D721Med (cell line): ENCODE measurements around the gene MYADM.

ENCODE experiments used
- DNase-seq: peaks from one replicate; pipeline ENCODE4 v3.0.0; 2011; ENCODE audit warnings: low spot score; ENCODE audit not compliant: insufficient read length
- FAIRE-seq: peaks from 2 replicates; lab custom pipeline; 2011; peaks lifted over from hg19 to GRCh38; lab: Jason Lieb, UNC
- CTCF ChIP-seq: IDR thresholded peaks from 2 replicates; pipeline ENCODE4 v1.5.1; 2012; ENCODE audit warnings: mild to moderate bottlenecking, control low read depth; ENCODE audit not compliant: insufficient read depth; ENCODE audit errors: missing control alignments

MYADM gene

DNA sequence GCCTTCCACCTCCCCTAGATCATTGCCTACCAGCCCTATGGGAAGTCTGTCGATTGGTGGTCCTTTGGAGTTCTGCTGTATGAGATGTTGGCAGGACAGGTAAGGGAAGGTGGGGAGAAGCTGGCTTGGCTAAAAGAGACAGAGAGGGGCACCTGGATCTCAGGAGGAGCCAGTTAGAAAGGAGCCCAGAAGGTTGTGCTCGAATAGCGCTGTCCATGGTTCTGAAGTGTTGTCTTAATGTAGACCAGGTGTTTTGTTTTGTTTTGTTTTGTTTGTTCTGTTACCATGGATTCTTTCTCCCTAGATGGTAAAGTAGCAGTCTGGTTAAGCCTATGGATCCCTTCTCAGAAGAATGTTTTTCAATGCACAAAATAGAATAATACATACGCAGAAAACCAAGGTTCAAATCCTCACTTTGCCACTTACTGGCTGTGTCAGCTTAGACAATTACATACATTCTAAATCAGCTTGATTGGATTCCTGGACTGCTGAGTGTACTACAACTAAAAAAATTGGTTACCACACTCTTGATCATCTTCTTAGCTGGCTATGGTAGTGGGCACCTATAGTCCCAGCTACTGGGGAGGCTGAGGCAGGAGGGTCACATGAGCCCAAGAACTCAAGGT, 35.5 kb downstream of the MYADM start:
- FAIRE-seq (no peak), DNase-seq (no peak)
- TF ChIP-seq CTCF = no peak

DNA sequence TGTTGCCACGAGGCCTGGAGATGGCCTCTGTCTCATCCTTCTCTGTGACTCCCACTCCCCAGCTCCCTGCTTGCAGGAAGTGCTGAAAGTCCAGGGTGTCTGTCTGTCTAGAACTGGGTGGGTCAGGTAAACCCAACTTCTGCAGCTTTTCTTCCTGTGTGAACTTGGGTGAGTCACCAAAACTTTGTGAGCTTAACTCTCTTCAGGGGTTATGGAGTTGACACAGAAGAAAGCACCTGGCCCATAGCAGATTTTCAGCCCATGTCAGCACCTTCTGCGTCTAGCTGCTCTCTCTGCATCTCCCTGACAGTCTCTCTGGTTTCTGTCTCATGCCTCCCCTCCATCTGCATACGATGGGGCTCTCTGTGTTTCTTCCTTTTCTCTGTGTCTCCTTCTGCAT, 37.2 kb downstream of the MYADM start:
- FAIRE-seq (no peak), DNase-seq (no peak)
- TF ChIP-seq CTCF = no peak

- FAIRE-seq (no peak), DNase-seq (no peak)
Observed at GRCh38 chr19:53905787-53906186, 38.1 kb downstream of the MYADM start.

DNA sequence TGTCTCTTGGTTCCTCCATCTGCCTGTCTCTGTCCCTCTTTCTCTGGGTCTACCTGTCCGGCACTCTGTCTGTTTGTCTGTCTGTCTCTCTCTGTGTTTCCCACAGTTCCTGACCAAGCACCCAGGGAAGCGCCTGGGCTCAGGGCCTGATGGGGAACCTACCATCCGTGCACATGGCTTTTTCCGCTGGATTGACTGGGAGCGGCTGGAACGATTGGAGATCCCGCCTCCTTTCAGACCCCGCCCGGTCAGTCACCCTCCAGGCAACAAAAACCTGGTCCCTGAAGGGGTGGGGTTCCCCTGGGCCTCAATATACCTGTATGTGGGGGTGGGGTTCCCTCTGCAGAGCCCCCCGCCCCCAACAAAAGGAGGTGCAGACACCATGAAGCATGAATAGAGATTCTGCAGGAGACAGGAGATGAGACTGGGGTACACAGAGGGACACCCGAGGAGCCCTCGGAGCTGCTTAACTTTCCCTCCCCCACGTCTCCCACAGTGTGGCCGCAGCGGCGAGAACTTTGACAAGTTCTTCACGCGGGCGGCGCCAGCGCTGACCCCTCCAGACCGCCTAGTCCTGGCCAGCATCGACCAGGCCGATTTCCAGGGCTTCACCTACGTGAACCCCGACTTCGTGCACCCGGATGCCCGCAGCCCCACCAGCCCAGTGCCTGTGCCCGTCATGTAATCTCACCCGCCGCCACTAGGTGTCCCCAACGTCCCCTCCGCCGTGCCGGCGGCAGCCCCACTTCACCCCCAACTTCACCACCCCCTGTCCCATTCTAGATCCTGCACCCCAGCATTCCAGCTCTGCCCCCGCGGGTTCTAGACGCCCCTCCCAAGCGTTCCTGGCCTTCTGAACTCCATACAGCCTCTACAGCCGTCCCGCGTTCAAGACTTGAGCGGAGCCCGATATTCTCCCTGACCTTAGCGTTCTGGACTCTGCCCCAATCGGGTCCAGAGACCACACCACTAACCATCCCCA, 38.8 kb downstream of the MYADM start:
- TF ChIP-seq CTCF = peak; percentile 58
- no peak for FAIRE-seq
- DNase-seq = no peak

More at GRCh38 chr19:53905787-53906186, 38.1 kb downstream of the MYADM start:
- no peak for TF ChIP-seq CTCF

GRCh38 chr19:53907193-53907581, 39.5 kb downstream of the MYADM start:
- no peak for FAIRE-seq
- TF ChIP-seq CTCF = no peak

GRCh38 chr19:53907690-53908089, 40.0 kb downstream of the MYADM start:
- no peak for TF ChIP-seq CTCF
- FAIRE-seq = no peak
- DNase-seq = no peak

More at GRCh38 chr19:53907193-53907581, 39.5 kb downstream of the MYADM start:
- no peak for DNase-seq
